ENCODE measurements around the gene GBF1. TPM values are rescaled to one million over a fixed set of nuclear protein-coding genes. Genes with fewer than 3 reads are reported as not detected.

The GBF1 gene
- polyA plus RNA-seq, 1 of the 3 experiments (the other 2 are of a cell fraction): 12.3 TPM

GRCh38 chr10:102287538-102287937, 42.2 kb downstream of the GBF1 start:
- no peak for DNase-seq
- no peak overlapping the region for H3K27ac ChIP-seq (ENCODE audit: low read depth in 2 of 2, low read length in 1 of 2)
- no peak overlapping the region for H2AFZ ChIP-seq (ENCODE audit: low read depth)
- H3K4me2 ChIP-seq: no peak overlapping the region
- ChIA-PET POLR2A (no interaction called here), CTCF (no interaction called here)
- no peak overlapping the region for H3K9ac ChIP-seq
- no peaks in the 10 kb centered on the region for H3K9me2 ChIP-seq
- H3K79me2 ChIP-seq (ENCODE audit: insufficient read depth): peaks cover 74% of the 10 kb centered on the region
- peaks cover 20% of the 10 kb centered on the region for H4K20me1 ChIP-seq (ENCODE audit: insufficient read depth)
- peaks cover 4 to 10% of the 10 kb centered on the region in 2 experiments for H3K36me3 ChIP-seq (replicated peaks in 1 of 2; ENCODE audit: control insufficient read depth in 1 of 2, insufficient read depth in 2 of 2, low read length in 1 of 2)
- H3K27me3 ChIP-seq (ENCODE audit: insufficient read depth): no peaks in the 10 kb centered on the region
- no peak overlapping the region for H3K4me3 ChIP-seq (ENCODE audit: low read depth in 2 of 2, low read length in 1 of 2)
- no peaks in the 10 kb centered on the region for H3K4me1 ChIP-seq (ENCODE audit: control insufficient read depth in 1 of 2, insufficient read depth in 2 of 2, low read depth in 1 of 2, low read length in 1 of 2)
- H3F3A ChIP-seq (replicated peaks; ENCODE audit: insufficient read depth): no peaks in the 10 kb centered on the region
- no peak for TF ChIP-seq GABPA (IDR thresholded peaks at IDR 0.05; ENCODE audit: low read depth)
- TF ChIP-seq, protein P1, sequence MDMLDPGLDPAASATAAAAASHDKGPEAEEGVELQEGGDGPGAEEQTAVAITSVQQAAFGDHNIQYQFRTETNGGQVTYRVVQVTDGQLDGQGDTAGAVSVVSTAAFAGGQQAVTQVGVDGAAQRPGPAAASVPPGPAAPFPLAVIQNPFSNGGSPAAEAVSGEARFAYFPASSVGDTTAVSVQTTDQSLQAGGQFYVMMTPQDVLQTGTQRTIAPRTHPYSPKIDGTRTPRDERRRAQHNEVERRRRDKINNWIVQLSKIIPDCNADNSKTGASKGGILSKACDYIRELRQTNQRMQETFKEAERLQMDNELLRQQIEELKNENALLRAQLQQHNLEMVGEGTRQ (IDR thresholded peaks at IDR 0.05; ENCODE audit: borderline replicate concordance, low read depth, low read length): no peak
- TF ChIP-seq, protein P2, sequence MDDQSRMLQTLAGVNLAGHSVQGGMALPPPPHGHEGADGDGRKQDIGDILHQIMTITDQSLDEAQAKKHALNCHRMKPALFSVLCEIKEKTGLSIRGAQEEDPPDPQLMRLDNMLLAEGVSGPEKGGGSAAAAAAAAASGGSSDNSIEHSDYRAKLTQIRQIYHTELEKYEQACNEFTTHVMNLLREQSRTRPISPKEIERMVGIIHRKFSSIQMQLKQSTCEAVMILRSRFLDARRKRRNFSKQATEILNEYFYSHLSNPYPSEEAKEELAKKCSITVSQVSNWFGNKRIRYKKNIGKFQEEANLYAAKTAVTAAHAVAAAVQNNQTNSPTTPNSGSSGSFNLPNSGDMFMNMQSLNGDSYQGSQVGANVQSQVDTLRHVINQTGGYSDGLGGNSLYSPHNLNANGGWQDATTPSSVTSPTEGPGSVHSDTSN (IDR thresholded peaks at IDR 0.05): no peak
- TF ChIP-seq, protein P3, sequence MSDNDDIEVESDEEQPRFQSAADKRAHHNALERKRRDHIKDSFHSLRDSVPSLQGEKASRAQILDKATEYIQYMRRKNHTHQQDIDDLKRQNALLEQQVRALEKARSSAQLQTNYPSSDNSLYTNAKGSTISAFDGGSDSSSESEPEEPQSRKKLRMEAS (IDR thresholded peaks at IDR 0.05; ENCODE audit: low read depth): no peak
- no peak for TF ChIP-seq ELF1 (IDR thresholded peaks at IDR 0.05)
- TF ChIP-seq POLR2AphosphoS5 (IDR thresholded peaks at IDR 0.05; ENCODE audit: low read depth, low read length): no peak
- TF ChIP-seq TCF12 (IDR thresholded peaks at IDR 0.05): no peak
- no peak for TF ChIP-seq JUND (IDR thresholded peaks at IDR 0.05)
- TF ChIP-seq, protein P4, sequence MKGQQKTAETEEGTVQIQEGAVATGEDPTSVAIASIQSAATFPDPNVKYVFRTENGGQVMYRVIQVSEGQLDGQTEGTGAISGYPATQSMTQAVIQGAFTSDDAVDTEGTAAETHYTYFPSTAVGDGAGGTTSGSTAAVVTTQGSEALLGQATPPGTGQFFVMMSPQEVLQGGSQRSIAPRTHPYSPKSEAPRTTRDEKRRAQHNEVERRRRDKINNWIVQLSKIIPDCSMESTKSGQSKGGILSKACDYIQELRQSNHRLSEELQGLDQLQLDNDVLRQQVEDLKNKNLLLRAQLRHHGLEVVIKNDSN (IDR thresholded peaks at IDR 0.05; ENCODE audit: borderline replicate concordance, low read depth): no peak
- TF ChIP-seq RCOR1 (IDR thresholded peaks at IDR 0.05; ENCODE audit: low read length): no peak
- H3K9me3 ChIP-seq: no peaks in the 10 kb centered on the region

GRCh38 chr10:102287991-102288390, 42.7 kb downstream of the GBF1 start:
- TF ChIP-seq ELF1 (IDR thresholded peaks at IDR 0.05) (no peak), NFIC (IDR thresholded peaks at IDR 0.05; ENCODE audit: borderline replicate concordance) (no peak), SMC3 (IDR thresholded peaks at IDR 0.05; ENCODE audit: low read depth, low read length) (no peak), TAF1 (IDR thresholded peaks at IDR 0.05; ENCODE audit: borderline replicate concordance, low read depth, low read length) (no peak), SIN3A (IDR thresholded peaks at IDR 0.05; ENCODE audit: borderline replicate concordance, low read depth, low read length) (no peak), NRF1 (IDR thresholded peaks at IDR 0.05; ENCODE audit: low read depth, low read length) (no peak), FOSL2 (IDR thresholded peaks at IDR 0.05; ENCODE audit: borderline replicate concordance, low read depth) (no peak), TEAD4 (IDR thresholded peaks at IDR 0.05; ENCODE audit: borderline replicate concordance, insufficient read depth) (no peak), FOXM1 (IDR thresholded peaks at IDR 0.05; ENCODE audit: low read depth) (no peak), RFX5 (IDR thresholded peaks at IDR 0.05; ENCODE audit: low read length) (no peak), EP300 (IDR thresholded peaks at IDR 0.05; ENCODE audit: borderline replicate concordance in 1 of 2, low read depth in 1 of 2, low read length in 1 of 2) (no peak), RCOR1 (IDR thresholded peaks at IDR 0.05; ENCODE audit: low read length) (no peak), EZH2phosphoT487 (IDR thresholded peaks at IDR 0.05; ENCODE audit: borderline replicate concordance, low read depth) (no peak), FOXJ3 (CRISPR knock-in tag; IDR thresholded peaks at IDR 0.05) (no peak), GABPA (IDR thresholded peaks at IDR 0.05; ENCODE audit: low read depth) (no peak), POLR2AphosphoS5 (IDR thresholded peaks at IDR 0.05; ENCODE audit: low read depth, low read length) (no peak), RAD21 (IDR thresholded peaks at IDR 0.05; ENCODE audit: low read length) (no peak)
- TF ChIP-seq, protein P5, sequence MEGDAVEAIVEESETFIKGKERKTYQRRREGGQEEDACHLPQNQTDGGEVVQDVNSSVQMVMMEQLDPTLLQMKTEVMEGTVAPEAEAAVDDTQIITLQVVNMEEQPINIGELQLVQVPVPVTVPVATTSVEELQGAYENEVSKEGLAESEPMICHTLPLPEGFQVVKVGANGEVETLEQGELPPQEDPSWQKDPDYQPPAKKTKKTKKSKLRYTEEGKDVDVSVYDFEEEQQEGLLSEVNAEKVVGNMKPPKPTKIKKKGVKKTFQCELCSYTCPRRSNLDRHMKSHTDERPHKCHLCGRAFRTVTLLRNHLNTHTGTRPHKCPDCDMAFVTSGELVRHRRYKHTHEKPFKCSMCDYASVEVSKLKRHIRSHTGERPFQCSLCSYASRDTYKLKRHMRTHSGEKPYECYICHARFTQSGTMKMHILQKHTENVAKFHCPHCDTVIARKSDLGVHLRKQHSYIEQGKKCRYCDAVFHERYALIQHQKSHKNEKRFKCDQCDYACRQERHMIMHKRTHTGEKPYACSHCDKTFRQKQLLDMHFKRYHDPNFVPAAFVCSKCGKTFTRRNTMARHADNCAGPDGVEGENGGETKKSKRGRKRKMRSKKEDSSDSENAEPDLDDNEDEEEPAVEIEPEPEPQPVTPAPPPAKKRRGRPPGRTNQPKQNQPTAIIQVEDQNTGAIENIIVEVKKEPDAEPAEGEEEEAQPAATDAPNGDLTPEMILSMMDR (IDR thresholded peaks at IDR 0.05): no peak
- TF ChIP-seq, protein P4 (IDR thresholded peaks at IDR 0.05; ENCODE audit: borderline replicate concordance, low read depth): no peak
- TF ChIP-seq, protein P3 (IDR thresholded peaks at IDR 0.05; ENCODE audit: low read depth): no peak
- Histone ChIP-seq H3K9ac (no peak overlapping the region), H2AFZ (ENCODE audit: low read depth) (no peak overlapping the region), H3K9me3 (no peaks in the 10 kb centered on the region), H3K27ac (ENCODE audit: low read depth in 2 of 2, low read length in 1 of 2) (no peak overlapping the region), H3F3A (replicated peaks; ENCODE audit: insufficient read depth) (no peaks in the 10 kb centered on the region), H4K20me1 (ENCODE audit: insufficient read depth) (peaks cover 20% of the 10 kb centered on the region), H3K9me2 (no peaks in the 10 kb centered on the region), H3K27me3 (ENCODE audit: insufficient read depth) (no peaks in the 10 kb centered on the region), H3K36me3 (replicated peaks in 1 of 2; ENCODE audit: control insufficient read depth in 1 of 2, insufficient read depth in 2 of 2, low read length in 1 of 2) (peaks cover 2 to 10% of the 10 kb centered on the region in 2 experiments), H3K4me2 (no peak overlapping the region), H3K4me1 (ENCODE audit: control insufficient read depth in 1 of 2, insufficient read depth in 2 of 2, low read depth in 1 of 2, low read length in 1 of 2) (no peaks in the 10 kb centered on the region), H3K4me3 (ENCODE audit: low read depth in 2 of 2, low read length in 1 of 2) (no peak overlapping the region), H3K79me2 (ENCODE audit: insufficient read depth) (peaks cover 74% of the 10 kb centered on the region)
- WGBS (ENCODE audit: low lambda C conversion rate): 93% methylated on average over 4 of the region's 4 CpGs
- DNase-seq: no peak
- CTCF ChIA-PET: interaction anchor here (1.3 kb wide), 1 partner anchor 105 kb away, joined by 3 read pairs; no protein-coding TSS in a partner anchor
- POLR2A ChIA-PET: no interaction called here
